Measurements from ENCODE around the gene SLC26A6.

GRCh38 chr3:48651771-48652170, 16.5 kb upstream of the SLC26A6 start:
- no peak for TF ChIP-seq PAX5 (IDR thresholded peaks at IDR 0.05; ENCODE audit: insufficient read depth, low read length, severe bottlenecking)
- TF ChIP-seq POLR2AphosphoS5 (IDR thresholded peaks at IDR 0.05; ENCODE audit: low read depth, low read length) = no peak
- no peak for TF ChIP-seq POLR2A (IDR thresholded peaks at IDR 0.05; ENCODE audit: low read depth, low read length)
- TF ChIP-seq TAF1 (IDR thresholded peaks at IDR 0.05; ENCODE audit: low read depth, low read length) = no peak
- no peak for TF ChIP-seq POU2F2 (IDR thresholded peaks at IDR 0.05; ENCODE audit: low read depth, low read length)
